Adrenal gland (tissue), 5 donors: ENCODE results near the gene ZNF8.

Source experiments
- POLR2A ChIP-seq, 2 donors: fragments of 450-650 bp; IDR thresholded peaks; one replicate each; pipeline ENCODE4 v1.6.1; 2017; ENCODE audit warnings: antibody characterized with exemption in 2 of 2, mild to moderate bottlenecking in 2 of 2, moderate library complexity in 1 of 2
- TF ChIP-seq, protein P1 (sequence below), 6 experiments: fragments of 450-650 bp in 4 of 6; fragments of 200-600 bp in 2 of 6; sonication (generic) in 1 of 6; IDR thresholded peaks; 1 replicate in 5 of 6; 2 replicates in 1 of 6; pipeline versions ENCODE4 v1.5.1 to v1.8.0; 2016 to 2021; ENCODE audit warnings: antibody characterized with exemption in 6 of 6, mild to moderate bottlenecking in 2 of 6, moderate library complexity in 1 of 6
- donor health status: DM: no; HTN: no; CAD: no.

DNA sequence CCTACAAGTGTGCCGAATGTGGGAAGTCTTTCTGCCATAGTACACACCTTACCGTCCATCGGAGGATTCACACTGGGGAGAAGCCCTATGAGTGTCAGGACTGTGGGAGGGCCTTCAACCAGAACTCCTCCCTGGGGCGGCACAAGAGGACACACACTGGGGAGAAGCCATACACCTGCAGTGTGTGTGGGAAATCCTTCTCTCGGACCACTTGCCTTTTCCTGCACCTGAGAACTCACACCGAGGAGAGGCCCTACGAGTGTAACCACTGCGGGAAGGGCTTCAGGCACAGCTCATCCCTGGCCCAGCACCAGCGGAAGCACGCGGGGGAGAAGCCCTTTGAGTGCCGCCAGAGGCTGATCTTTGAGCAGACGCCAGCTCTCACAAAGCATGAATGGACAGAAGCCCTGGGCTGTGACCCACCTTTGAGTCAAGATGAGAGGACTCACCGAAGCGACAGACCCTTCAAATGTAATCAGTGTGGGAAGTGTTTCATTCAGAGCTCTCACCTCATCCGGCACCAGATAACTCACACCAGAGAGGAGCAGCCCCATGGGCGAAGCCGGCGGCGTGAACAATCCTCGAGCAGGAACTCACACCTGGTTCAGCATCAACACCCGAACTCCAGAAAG is 16.1 kb downstream of the ZNF8 start:
- TF ChIP-seq, protein P1, sequence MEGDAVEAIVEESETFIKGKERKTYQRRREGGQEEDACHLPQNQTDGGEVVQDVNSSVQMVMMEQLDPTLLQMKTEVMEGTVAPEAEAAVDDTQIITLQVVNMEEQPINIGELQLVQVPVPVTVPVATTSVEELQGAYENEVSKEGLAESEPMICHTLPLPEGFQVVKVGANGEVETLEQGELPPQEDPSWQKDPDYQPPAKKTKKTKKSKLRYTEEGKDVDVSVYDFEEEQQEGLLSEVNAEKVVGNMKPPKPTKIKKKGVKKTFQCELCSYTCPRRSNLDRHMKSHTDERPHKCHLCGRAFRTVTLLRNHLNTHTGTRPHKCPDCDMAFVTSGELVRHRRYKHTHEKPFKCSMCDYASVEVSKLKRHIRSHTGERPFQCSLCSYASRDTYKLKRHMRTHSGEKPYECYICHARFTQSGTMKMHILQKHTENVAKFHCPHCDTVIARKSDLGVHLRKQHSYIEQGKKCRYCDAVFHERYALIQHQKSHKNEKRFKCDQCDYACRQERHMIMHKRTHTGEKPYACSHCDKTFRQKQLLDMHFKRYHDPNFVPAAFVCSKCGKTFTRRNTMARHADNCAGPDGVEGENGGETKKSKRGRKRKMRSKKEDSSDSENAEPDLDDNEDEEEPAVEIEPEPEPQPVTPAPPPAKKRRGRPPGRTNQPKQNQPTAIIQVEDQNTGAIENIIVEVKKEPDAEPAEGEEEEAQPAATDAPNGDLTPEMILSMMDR (IDR thresholded peaks at IDR 0.05), result no peak
- no peak for TF ChIP-seq POLR2A (IDR thresholded peaks at IDR 0.05)
